T-helper 2 cell (primary cell): ENCODE results near the gene CTSD.
A peak's percentile ranks its signal among the peaks of the same experiment; 100 is the strongest.
"Not testable (repeated sequence)": the region's sequence is repeated elsewhere in the genome, so short reads cannot be mapped to it uniquely, and the experiment has no call there.

Source experiments
- DNase-seq, 5 experiments: peaks; one replicate each; pipeline versions ENCODE4 v3.0.0 to v3.0.0-alpha.2; 2012 to 2022

Gene CTSD

DNA sequence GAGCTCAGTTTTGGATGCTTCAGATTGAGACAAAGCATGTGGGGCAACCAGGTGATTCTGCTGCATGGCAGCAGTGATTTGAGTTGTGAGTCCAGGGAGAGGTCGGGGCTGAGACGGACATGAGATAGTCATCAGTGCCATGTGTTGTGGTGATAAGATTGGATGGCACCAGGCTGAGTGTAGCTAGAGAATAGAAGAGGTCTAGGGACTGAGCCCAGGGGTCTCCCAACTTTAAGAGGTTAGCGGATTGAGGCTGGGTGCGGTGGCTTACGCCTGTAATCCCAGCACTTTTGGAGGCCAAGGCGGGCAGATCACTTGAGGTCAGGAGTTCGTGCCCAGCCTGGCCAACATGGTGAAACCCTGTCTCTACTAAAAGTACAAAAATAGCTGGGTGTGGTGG is 6.3 kb upstream of the CTSD start:
- DNase-seq = no peak

DNA sequence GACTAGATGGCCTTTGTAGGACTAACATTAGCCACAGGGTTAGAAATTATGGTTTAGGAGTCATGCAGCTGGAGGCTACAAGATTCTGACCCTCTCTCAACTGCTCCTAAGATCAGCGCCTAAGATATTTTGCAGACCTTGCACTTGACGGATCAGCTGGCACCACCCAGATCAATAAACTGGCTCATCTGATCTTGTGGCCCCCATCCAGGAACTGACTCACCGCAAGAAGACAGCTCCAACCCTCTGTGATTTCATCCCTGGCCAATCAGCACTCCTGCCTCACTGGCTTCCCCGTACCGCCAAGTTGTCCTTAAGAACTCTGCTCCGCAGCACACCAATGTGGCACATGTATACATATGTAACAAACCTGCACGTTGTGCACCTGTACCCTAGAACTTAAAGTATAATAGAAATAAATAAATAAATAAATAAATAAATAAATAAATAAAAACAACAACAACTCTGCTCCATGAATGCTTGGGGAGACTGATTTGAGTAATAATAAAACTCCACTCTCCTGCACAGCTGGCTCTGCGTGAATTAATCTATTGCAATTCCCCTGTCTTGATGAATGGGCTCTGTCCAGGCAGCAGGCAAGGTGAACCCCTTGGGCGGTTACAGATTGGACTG is 5.7 kb upstream of the CTSD start:
- not testable (repeated sequence) for DNase-seq

DNA sequence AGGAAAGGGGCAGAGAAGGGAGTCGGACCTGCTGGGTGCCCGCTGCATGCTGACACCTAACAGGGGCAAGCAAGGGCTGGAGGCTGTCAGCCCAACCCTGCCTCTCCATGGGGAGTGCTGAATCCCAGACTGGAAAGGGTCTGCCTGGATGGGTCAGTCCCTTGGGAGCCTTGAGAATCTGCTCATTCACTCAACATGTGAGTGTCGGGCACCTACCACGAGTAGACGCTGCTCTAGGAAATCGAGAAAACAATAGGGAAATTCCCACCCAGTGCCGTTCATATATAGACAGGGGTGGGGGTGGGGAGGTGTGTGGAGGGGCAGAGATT is 4.4 kb upstream of the CTSD start:
- DNase-seq = no peak

DNA sequence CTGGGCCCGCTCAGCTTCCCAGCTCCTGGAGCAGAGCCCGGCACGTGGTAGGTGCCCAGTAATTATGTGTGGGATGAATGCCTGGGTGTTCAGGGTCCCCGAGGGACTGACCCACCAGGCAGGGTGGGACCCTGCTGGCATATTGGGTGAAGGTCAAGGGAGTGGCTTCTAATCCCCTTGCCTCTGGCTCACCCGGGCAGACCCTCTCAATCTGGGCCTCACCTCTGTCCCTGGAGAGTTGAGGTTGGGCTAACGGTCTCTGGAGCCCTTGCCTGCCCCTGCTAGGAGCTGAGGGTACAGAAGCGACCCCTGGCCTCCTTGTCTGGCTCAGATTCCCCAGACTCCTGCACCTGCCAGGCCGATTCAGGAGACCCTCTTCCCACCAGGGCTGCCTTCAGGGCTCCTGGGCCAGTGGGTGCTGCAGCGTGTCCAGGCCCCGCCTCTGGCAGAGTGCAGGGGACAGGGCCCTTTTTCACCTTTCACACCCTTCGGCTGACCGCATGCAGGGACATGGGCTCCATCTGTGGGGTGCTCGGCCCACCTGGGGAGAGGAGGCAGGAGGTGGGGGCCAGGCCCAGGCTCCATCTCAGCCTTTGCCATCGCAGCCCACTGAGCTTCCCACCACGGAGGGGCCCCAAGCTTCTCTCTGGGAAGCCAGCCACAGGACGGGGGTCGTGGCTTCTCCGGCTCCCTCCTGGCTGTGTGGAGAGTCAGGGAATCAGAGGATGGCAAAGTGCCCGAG is 3.8 kb upstream of the CTSD start:
- no peak for DNase-seq

DNA sequence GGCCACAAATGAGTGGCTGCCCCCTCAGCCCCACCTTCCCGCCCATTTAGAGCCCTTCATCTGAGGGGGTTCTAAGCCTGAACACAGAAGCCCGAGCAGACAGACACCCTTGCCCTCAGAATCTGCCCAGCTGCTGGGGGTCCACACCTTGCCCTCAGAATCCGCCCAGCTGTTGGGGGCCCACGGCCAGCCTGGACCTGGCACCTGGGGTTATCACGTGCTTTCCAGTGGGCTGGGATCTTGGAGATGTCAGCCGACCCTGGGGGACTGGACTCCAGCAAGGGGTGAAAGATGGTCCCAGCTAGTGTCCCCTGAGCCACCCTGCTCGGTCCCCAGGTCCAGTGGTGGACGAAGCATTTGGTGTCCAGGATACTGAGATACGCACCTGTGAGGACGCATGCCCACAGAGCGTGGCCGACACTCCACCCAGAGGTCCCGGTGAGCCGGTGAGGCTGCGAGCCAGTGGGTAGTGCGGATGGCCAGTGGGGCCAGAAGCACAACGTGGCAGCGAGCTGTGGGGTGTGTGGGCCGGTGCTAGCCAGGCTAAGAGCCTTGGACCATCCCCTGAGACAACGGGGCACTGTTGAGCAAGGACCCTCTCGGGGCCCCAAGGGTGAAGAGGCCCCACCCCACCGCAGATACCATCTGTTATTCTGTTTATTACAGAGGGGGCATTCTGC is 3.1 kb upstream of the CTSD start:
- DNase-seq = no peak

DNA sequence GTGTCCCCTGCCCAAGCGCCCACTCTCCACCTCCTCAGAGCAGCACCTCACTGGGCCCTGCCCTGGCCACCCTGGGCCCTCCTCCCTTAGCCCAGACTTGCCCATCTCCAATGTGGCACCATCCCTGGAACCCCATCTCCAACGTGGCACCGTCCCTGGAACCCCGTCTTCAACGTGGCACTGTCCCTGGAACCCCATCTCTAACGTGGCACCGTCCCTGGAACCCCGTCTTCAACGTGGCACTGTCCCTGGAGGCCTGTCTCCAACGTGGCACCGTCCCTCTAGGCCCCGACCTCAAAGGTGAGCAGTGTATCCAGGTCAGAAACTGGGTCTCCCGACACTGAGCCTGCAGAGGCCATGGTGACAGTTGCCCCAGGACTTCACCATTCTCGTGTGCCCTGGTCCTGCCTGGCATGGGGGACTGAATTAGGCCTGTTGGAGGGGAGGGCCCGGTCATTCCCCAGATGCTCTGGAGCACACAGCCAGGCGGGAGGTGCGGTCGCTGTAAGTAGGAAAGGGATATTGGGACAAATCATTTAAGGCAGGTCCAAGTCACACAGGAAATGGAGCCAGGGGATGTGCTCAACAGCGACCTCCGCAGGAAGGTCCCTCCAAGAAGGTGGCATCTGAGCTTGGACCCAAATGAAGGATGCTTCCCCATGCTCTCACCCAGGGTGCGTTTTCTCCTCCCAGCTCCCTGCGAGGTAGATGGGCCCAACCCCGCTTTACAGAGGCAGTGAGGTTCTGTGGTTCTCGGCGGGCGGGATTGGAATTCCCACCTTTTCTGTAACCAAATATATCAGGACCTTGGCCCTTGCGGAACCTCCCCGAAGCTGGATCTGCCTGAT is 2.4 kb upstream of the CTSD start:
- DNase-seq = no peak

DNA sequence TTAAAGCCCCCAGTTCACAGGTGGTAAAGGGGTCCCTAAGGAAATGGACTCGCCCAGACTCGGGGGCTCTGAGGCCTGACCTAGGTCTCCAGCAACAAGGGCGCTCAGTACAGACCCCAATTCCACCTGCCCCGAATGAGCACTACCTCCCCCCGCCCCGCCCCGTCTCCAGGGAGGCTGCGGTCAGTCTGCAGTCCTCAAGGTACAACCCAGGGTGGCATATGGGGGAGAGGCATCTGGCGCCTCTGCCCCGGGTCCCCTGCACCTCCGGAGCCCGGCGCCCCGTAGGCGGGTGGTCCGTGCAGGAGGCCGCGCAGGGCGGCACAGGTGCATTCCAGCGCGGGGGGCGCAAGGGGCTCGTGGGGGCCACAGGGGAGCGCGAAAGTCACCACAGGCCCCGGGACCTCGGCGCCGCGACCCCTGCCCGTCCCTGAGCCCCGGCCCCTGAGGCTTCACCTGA is 361 bp downstream of the CTSD start:
- DNase-seq = peak in 1 of 5 experiments; percentile 29

DNA sequence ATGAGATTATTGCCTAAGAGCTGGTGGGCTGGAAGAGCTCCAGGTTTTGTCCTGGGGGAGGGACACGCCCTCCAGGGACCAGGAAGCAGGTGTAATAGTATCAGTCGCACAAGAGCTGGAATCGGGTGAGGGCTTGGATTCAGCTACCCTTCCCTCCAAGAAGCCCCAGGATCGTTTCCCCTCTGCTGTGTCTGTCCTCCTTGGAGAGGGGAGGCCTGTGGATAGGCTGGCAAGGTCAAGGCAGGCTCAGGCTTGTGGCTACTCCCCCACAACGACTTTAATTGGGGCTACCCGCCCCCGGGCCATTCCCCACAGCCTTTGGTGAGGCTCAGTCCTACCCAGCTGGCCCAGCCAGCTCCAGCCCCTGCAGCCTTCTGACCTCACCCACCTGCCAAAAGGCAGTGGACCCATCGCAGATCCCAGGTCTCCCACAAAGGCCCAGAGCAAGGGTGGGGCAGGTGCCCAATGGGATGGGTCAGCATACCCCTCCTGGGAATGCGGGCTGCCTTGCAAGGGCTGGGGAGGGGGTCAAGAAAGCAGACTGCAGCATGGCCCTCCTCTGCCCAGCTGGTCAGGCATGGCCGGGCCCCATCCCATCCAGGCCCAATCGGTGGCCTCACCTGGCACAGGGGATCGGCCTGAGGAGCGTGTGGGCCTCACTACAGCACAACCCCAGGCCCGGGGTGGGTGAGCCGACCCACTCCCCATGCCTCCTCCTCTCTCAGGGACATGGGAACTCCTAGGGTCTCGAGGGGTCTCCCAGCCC is 1.0 kb downstream of the CTSD start:
- no peak for DNase-seq

DNA sequence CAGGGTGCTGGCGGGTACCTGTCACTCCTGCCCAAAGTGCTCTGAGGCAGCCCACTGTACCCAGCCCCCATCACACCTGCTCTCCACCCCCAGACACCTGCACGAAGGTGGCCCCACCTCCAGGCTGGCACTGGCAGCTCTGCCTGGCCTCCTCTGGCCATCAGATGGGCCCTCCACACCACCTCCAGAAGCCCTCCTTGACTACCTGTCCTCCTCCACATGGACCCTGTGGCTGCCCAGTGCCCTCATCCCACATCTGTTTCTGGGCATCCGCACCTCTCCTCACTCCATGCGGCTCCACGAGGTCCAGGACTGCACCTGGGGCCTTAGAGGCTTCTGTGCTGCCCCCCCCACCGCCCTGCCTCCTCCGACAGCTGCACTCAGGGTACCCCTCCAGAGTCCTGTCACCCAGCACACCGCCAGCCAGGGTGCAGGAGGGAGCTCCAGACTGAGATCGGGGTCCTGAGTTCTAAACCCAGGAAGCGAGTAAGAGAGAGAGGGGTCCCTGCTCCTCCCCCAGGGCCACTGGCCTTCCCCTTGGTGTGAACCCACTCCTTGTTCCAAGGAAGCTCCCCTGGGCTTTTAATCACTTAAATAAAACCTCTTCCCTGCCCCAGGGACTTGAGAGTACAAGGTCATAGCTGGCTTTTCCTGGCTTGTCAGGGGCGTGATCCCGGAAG is 1.7 kb downstream of the CTSD start:
- DNase-seq = no peak

DNA sequence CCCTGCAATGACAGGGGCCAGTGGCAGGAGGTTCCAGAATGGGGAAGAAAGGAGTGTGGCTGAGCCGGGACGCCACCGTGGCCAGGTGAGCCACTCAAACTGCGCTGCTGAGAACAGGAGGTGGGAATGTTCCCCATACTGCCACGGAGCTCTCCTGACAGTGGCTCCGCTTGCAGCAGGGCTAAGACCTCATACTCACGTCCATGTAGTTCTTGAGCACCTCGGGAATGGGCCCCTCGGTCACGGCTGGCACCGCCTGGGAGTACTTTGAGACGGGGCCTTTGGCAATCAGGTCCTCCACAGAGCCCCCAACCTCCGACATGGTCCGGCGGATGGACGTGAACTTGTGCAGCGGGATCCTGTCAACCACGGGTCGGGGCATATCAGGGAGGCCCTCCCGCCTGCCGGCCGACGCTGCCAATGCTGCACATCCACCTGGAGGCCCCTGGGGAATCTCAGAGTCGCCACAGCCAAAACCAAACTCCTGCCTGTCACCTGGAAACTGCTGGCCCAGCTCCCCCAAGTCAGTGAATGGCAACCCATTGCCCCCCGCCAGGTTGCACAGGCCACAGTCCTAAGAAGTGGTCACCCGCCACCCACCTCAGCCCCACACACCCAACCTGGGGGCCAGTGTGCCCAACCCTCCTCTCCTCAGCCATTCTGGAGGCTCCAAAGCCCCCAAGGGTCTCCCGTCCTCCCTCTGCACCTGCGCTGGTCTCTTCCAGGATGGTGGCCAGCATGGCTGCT is 2.4 kb downstream of the CTSD start:
- no peak for DNase-seq

DNA sequence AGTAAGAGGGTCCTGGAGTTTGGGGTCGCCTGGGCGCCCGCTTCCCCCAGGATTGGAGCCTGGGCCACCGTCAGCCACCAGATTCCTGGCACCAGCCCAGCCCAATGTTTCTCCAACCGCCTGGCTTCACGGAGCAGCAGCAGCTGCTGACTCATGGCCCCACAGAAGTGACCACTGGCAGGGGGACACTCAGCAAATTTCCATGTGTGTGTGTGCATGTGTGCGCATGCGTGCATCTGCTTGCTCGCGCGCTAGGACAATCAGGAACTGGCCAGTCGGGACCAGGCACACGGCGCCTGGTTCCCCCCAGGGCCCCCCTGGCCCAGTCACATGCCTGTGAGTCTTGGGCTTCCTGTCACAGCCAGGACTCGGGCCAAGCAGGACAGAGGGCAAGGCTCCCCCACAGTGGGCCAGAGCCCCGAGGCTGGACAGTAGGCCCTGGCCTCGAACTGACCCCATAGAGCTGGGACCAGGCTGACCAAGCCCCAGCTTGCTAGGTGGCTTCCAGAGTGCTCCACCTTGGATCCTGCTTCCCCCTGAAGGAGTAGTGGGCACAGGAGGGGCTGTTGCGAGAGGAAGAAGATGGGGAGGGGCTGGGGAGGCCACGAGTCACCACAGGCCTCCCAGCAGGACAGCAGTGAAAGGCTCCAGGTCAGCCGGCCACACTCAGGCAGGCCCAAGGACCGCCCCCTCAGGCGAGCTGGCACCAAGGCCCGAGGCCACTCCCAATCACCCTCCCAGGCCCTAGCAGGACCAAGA is 3.2 kb downstream of the CTSD start:
- DNase-seq = peak in 1 of 5 experiments; percentile 6

DNA sequence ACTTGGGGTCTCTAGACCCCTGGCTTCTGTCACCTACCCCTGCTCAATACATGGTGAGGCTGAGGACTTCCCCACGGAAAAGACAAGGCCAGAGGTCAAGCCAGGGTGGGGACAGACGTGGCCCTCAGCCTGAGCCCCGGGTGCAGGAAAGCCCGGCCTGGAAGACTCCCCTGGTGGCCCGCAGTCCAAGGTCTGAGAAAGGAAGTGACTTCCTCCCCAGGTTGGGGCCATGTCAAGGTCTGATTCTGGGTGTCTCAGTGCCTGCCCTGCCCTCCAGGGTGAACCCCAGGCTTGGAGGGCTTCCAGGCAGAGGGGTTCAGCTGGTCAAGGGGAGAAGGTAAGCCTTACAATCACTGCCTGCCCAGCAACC is 3.9 kb downstream of the CTSD start:
- DNase-seq = peak in 1 of 5 experiments; percentile 3

DNA sequence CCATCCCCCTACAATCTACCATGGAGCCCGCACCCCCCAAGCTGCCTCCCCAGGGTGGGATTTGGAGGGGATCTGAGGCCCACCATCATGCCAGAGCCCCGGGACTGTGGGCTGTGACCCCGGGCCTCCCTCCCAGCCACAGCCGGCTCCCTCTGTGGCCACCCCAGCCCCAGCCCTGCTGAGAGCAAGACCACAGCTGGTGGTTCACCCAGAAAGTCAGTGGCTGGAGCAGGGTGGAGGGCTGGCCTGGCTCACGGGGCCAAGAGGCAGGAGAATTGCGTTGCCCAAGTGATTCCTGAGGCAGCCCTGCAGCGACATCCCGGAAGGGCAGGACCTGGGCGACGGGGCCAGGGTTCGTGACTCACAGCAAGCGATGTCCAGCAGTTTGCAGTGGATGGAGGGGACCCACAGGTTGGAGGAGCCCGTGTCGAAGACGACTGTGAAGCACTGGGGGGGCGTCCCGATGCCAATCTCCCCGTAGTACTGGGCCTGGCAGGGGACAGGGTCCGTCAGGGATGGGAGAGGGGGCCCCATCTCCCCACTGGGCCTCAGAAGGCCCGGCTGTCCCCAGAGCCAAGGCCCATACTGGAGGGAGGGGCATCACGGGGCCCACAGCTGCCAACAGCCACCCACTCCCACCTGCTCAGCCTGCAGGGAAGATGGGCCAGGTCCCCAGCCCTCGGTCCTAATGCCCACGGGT is 4.4 kb downstream of the CTSD start:
- DNase-seq = peak in 1 of 5 experiments; percentile 2

DNA sequence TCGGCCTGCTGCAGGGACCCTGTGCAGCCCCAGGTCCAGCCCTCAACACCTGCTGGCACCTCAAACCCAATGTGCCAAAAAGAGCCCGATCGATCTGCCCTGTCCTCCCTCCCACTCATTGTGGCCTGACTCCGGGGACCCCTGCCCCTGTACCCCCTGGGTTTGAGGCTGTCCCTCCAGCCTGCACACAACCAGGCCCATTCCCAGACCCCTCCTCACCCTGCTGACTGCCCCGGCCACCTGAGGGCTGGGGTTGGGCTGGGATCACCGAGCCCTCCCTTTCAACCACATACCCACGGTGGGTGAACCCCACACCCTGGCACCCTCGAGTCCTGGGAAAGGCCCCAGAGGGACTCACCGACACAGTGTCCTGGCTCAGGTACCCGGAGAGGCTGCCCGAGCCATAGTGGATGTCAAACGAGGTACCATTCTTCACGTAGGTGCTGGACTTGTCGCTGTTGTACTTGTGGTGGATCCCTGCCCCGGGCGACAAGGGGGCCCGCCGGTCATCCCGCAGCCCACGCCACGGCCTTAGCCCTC is 5.0 kb downstream of the CTSD start:
- peak in 1 of 5 experiments; percentile 4 for DNase-seq

DNA sequence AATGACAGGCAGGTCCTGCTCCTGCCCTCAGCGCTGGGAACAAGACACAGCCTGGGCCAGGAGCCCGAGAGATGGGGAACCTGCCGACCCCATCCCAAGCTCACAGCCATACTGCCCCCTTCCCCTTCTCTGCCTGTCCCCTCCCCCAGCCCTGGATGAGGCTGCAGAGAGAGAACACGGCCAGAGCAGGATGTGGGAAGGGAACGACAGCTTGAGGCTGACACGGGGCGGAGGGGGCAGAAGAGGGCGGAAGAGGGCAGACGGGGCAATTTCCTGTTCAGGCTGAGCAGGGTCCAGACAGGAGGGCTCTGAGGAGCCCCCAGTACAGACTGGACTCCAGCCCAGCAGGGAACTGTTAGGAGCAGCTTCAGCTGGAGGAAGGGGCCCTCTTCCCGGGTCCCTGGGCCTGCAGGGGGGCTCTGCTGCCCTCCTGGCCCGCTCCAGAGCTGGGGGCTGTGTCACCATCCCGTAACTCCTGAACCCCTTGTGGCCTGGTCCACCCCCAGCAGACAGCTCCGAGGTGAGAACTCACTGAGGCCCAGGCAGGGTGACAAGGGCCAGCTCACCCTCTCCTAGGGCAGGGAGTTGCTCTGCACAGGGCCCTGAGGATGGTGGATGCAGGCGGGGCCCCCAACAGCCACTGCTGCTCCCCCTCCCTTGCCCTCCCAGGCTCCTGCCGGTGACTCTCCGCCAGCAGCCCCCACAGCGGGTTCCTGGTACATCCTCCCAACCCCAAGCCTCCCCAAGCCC is 5.7 kb downstream of the CTSD start:
- peak in 3 of 5 experiments; percentile 13 to 85 (median 57) for DNase-seq

DNA sequence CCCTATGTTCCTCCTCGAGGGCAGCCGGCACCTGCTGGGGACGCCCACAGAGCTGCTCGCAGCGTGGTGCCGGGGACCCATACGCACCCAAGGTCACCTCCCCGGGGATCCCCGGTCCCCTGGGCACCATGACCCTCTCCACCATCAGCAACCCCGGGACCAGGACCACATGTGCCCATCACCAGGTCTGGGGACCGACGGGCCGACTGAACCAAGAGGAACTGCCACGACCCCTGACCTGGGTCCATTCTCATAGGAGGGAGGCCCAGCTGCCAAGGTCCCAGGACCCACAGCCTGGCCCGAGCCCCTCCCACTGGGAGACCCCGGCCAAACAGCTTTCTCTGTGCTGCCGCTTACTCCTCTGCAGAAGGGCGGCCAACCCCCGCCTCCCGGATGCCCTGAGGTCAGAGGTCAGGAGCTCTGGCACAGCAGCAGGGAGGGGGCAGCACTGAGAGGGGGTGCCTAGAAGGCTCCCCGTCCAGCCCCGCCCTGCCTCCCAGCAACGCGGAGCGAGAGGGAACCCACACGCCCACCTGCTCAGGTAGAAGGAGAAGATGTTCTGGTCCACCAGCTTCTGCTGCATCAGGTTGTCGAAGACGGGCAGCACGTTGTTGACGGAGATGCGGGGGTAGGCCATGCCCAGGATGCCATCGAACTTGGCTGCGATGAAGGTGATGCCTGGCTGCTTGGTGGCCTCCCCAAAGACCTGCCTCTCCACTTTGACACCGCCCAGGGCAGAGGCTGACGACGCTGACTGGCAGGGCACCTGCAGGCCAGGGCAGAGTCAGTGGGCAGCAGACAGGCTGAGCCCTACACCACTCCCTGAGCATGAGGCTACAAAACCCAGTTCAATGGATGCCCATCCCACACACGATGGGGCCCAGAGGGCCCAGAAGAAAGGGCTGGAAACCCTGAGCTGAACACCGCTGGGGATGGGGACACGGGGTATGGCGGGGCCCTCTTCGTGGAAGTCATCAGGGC is 6.6 kb downstream of the CTSD start:
- DNase-seq = peak in 1 of 5 experiments; percentile 1
